ENCODE results near the gene ASB13.

Gene ASB13

DNA sequence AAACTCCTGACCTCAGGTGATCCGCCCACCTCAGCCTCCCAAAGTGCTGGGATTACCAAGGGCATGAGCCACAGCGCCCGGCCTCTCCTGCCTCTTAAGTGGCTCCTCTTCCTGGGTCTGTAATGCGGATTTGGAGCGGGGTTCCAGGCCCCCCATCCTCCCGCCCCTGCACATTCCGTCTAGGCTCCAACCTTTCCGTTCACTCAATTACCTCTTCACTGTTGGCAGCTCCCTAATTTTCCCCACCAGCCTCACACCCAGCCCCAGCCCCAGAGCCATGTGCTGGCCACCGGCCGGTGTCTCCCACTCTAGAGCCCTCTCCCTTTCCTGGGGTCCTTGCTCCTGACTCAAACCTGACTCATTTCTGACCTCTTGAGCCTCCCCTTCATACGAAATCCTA lies 16.6 kb downstream of the ASB13 start:
- H3K4me3 ChIP-seq (replicated peaks in 1 of 2; ENCODE audit: low read depth in 2 of 2, low read length in 2 of 2) = no peak overlapping the region
- no peak for DNase-seq (ENCODE audit: low read depth in 2 of 2)
- TF ChIP-seq, protein P1, sequence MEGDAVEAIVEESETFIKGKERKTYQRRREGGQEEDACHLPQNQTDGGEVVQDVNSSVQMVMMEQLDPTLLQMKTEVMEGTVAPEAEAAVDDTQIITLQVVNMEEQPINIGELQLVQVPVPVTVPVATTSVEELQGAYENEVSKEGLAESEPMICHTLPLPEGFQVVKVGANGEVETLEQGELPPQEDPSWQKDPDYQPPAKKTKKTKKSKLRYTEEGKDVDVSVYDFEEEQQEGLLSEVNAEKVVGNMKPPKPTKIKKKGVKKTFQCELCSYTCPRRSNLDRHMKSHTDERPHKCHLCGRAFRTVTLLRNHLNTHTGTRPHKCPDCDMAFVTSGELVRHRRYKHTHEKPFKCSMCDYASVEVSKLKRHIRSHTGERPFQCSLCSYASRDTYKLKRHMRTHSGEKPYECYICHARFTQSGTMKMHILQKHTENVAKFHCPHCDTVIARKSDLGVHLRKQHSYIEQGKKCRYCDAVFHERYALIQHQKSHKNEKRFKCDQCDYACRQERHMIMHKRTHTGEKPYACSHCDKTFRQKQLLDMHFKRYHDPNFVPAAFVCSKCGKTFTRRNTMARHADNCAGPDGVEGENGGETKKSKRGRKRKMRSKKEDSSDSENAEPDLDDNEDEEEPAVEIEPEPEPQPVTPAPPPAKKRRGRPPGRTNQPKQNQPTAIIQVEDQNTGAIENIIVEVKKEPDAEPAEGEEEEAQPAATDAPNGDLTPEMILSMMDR (IDR thresholded peaks at IDR 0.05; ENCODE audit: low read depth, low read length) = no peak

GRCh38 chr10:5648494-5649457 lies 17.6 kb downstream of the ASB13 start:
- TF ChIP-seq, protein P1 (IDR thresholded peaks at IDR 0.05; ENCODE audit: low read depth, low read length) = no peak
- no peak for DNase-seq (ENCODE audit: low read depth in 2 of 2)
- H3K4me3 ChIP-seq (replicated peaks in 1 of 2; ENCODE audit: low read depth in 2 of 2, low read length in 2 of 2) = no peak overlapping the region

DNA sequence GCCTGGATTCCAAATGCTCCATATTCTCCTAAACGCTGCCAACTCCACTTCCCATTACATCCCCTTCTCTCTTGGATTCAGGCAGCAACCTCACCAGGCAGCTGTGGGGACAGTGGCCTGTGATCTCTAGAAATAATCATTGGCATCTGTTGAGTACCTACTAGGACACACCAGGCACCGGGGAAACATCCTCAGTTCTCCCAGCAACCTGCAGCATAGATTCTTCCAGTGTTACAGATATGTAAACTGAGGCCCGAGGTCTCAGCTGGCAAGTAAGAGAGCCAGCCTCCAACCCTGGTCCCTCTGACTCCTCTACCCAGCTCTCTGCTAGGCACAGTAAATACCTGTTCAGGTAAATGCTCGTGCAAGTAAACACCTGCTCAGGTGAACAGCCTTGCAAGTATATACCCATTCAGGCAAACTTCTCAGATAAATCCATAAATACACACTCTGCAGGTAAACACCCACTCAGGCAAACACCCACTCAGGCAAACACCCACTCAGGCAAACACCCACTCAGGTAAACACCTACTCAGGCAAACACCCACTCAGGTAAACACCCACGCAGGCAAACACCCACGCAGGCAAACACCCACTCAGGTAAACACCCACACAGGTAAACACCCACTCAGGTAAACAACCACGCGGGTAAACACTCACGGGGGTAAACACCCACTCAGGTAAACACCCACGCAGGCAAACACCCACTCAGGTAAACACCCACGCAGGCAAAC lies 18.7 kb downstream of the ASB13 start:
- TF ChIP-seq, protein P1 (IDR thresholded peaks at IDR 0.05; ENCODE audit: low read depth, low read length) = no peak
- no peak overlapping the region for H3K4me3 ChIP-seq (replicated peaks in 1 of 2; ENCODE audit: low read depth in 2 of 2, low read length in 2 of 2)

DNA sequence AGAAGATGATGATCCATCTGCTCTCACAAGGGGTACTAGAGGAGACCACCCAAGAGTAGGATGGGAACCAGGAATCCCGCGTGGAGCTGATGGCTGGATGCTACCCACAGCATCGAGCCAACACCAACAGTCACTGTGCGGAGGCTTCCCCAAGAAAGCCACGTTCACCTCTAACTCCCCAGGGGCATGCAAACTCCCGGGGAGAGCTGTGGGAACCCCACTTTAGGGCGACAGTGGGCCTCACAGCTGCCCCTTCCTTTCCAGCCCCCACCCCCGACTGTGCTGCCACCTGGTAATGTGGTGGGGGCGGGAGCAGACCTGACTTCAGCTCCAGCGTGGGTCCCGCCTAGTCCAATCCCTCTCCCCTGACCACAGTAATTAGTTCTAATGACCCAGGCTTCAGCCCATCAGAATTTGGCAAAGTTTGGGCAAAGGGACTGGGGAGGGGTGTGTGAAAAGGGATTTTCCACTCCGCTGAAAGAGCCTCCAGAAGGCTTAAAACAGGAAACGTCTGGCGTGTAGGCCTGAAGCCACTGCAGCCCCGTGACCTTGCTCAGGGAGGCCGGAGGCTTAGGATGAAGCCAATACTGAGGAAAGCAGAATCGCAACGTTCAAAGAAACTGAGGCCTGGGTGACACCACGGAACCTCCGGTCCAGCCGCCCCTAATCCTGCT lies 20.3 kb downstream of the ASB13 start:
- H3K4me3 ChIP-seq (replicated peaks in 1 of 2; ENCODE audit: low read depth in 2 of 2, low read length in 2 of 2) = no peak overlapping the region
- TF ChIP-seq, protein P1 (IDR thresholded peaks at IDR 0.05; ENCODE audit: low read depth, low read length) = no peak
- no peak for DNase-seq (ENCODE audit: low read depth in 2 of 2)

More for the DNA sequence above, 18.7 kb downstream of the ASB13 start:
- DNase-seq (ENCODE audit: low read depth in 2 of 2) = no peak

- DNase-seq (ENCODE audit: low read depth in 2 of 2) = no peak
- H3K4me3 ChIP-seq (replicated peaks in 1 of 2; ENCODE audit: low read depth in 2 of 2, low read length in 2 of 2) = no peak overlapping the region
- TF ChIP-seq, protein P1 (IDR thresholded peaks at IDR 0.05; ENCODE audit: low read depth, low read length) = no peak
These were observed 21.0 kb downstream of the ASB13 start for GRCh38 chr10:5645375-5645774.

DNA sequence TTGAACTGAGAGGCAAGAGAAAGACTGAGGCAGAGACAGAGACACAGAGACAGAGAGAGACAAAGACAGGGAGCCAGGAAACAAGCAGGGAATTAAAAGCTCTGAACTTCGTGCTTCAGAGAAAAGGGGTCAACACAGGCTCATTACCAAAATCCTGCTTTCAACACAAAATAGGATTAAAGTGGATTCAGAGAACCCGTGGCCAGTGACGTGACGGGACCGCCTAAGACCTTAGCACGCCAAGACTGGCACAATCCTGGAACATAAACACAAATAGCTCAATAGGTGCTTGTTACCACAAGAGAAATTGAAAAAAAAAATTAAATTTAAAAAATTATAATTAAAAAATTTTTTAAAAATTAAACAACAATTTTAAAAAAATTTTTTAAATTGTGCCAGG lies 21.5 kb downstream of the ASB13 start:
- no peak for DNase-seq (ENCODE audit: low read depth in 2 of 2)
- H3K4me3 ChIP-seq (replicated peaks in 1 of 2; ENCODE audit: low read depth in 2 of 2, low read length in 2 of 2) = no peak overlapping the region
- TF ChIP-seq, protein P1 (IDR thresholded peaks at IDR 0.05; ENCODE audit: low read depth, low read length) = no peak
